Heart left ventricle (tissue), 13 donors: ENCODE results near the gene SDE2.

Experiments
- CTCF ChIP-seq, 12 donors: fragments of 200-600 bp; sonication (generic) in 4 of 12; IDR thresholded peaks; one replicate each; pipeline versions ENCODE4 v1.5.0 to v1.8.0; 2018 to 2022; ENCODE audit warnings: antibody characterized with exemption in 12 of 12, mild to moderate bottlenecking in 5 of 12
- POLR2A ChIP-seq, 2 donors: fragments of 450-650 bp; IDR thresholded peaks; one replicate each; pipeline ENCODE4 v1.6.1; 2017; ENCODE audit warnings: antibody characterized with exemption in 2 of 2, mild to moderate bottlenecking in 2 of 2, moderate library complexity in 2 of 2
- donor health status: ischemic (EF 13 %, LVEDD 7.1; RV severe dilation, severe dysfunction).
- donor health status: DM: no; HTN: yes; CAD: no.
- donor health status: DM: no; HTN: no; CAD: no.
- donor health status: ischemic (EF 25% LVEDD 6.9; RV normal size, moderate dysfunction).
- donor health status: ischemic (EF 25% LVEDD 5.7; RV mildly dilated, moderate dysfunction).
- donor health status: ischemic (EF 35%, LVEDD 5.7; RV mildly dilated, moderate dysfunction).
- donor health status: nonischemic (EF 11% LVEDD 7.7; RV severe dilation, severe dysfunction).
- donor health status: DM: yes; HTN: yes; CAD: no.
- donor health status: PGD.
- donor health status: ischemic (EF 29% LVEDD 5.4; RV normal size, mild dysfunction).
- donor health status: nonischemic (EF 23%, LVEDD 6.1; RV moderate dilation, normal function).

DNA sequence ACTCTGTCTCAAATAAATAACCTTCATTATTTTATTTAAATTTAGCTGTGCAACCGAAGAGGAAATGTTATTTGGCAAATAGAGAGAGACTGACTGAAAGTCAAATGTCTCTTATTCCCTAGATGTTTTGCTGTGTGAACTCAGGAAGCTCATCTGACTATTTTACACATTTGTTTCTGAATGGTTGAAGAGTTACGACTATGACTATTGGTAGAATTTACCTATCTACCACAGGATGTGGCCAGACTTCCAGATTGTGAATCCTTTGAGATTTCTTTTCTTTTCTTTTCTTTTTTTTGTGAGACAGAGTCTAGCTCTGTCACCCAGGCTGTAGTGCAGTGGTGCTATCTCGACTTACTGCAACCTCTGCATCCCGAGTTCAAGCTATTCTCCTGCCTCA lies 5.3 kb upstream of the SDE2 start:
- TF ChIP-seq POLR2A (IDR thresholded peaks at IDR 0.05) = no peak
- TF ChIP-seq CTCF (IDR thresholded peaks at IDR 0.05) = no peak
